Ectodermal cell (in vitro differentiated cells): ENCODE measurements around the gene LARGE1.

Experiments
- H3K27ac ChIP-seq: 2 replicates; pipeline ENCODE4 v1.7.0; 2013; ENCODE audit warnings: mild to moderate bottlenecking, low read depth, low read length; ENCODE audit not compliant: insufficient read depth, poor library complexity, severe bottlenecking
- H3K27me3 ChIP-seq: 2 replicates; pipeline ENCODE4 v1.7.0; 2013; ENCODE audit warnings: mild to moderate bottlenecking, low read length; ENCODE audit not compliant: insufficient read depth, control insufficient read depth, poor library complexity, severe bottlenecking
- H3K36me3 ChIP-seq: one replicate; pipeline ENCODE4 v1.7.0; 2013; ENCODE audit warnings: low read length; ENCODE audit not compliant: control insufficient read depth, insufficient read depth
- H3K4me1 ChIP-seq: one replicate; pipeline ENCODE4 v1.7.0; 2013; ENCODE audit warnings: low read length; ENCODE audit not compliant: control insufficient read depth, insufficient read depth
- H3K4me3 ChIP-seq: 2 replicates; pipeline ENCODE4 v1.7.0; 2013; ENCODE audit warnings: low read depth, low read length, control low read depth; ENCODE audit not compliant: insufficient read depth
- H3K9me3 ChIP-seq: 2 replicates; pipeline ENCODE4 v1.7.0; 2013; ENCODE audit warnings: mild to moderate bottlenecking, low read length, moderate library complexity; ENCODE audit not compliant: control insufficient read depth
- WGBS, 2 experiments: methylation state at CpG; one replicate each; pipeline ENCODE4 v1.1.7; 2013; ENCODE audit warnings: missing lambda C conversion rate in 2 of 2; 5-methylcytosine and 5-hydroxymethylcytosine counted together

LARGE1 gene

DNA sequence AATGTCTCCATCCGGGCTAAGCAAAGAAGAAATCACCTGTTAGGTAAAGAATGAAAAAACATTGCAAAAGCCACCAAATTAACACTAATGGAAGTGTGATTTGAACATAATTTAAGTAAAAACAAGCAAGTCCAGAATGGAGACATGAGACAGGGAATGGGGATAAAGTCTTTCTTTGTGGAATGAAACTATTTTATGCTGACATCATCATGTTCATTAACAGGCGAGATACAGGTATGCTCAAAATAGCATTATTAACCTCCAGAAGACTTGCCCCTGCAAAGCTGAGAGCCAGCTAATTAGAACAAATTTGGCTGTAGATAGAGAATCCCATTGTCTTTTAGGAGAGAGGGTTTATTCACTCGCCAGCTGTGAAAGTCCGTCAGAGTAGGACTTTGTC, 4.9 kb upstream of the LARGE1 start:
- 76 to 89% methylated on average over 3 to 4 of the region's 4 CpGs for WGBS, 2 experiments
- no peak overlapping the region for H3K27ac ChIP-seq
- H3K9me3 ChIP-seq = no peaks in the 10 kb centered on the region

DNA sequence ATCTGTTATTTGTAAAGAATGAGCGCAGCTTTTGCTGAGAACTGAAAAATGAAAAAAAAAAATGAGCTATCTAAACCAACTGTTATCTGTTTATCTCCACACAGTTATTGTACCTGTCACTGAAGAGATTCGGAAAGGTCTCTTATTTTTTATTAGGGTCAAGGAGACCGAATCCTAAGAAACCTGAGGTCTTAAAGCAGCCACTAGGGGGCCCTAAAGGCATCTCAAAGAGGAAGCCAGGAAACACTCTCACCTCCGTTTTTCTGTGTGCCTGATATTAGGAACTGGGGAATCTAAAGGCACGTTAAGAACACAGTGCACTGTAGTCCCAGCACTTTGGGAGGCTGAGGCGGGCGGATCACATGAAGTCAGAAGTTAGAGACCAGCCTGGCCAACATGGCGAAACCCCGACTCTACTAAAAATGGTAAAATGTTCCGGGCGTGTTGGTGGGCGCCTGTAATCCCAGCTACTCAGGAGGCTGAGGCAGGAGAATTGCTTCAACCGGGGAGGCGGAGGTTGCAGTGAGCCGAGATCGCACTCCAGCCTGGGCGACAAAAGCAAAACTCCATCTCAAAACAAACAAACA, 3.5 kb upstream of the LARGE1 start:
- WGBS, 2 experiments = 48 to 55% methylated on average over 14 to 17 of the region's 17 CpGs

More for the DNA sequence above, 4.9 kb upstream of the LARGE1 start:
- Histone ChIP-seq H3K36me3 (no peaks in the 10 kb centered on the region), H3K27me3 (peaks cover 5% of the 10 kb centered on the region), H3K4me3 (no peak overlapping the region), H3K4me1 (peaks cover 10% of the 10 kb centered on the region)

DNA sequence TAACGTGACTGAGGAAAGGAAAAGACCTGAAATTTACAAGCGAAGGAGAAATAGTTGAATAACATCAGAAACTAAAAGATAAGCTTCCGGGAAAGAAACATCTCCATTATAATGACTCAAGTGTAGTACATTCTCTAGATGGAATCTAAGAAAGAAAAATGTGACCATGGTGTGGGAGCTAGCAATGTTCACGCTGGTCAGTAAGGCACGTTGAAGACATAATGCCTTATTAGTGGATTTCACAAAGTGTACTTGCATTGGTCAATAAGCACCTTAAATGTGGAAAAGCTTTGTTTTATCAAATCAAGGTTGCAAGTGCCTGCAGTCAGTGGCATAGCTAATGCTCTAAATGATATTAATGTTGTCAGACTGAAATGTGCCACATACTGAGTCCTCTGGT, 2.8 kb upstream of the LARGE1 start:
- Histone ChIP-seq H3K27me3 (peaks cover 13% of the 10 kb centered on the region), H3K27ac (no peak overlapping the region), H3K4me3 (peak overlapping the region; percentile 65), H3K36me3 (no peaks in the 10 kb centered on the region), H3K9me3 (no peaks in the 10 kb centered on the region), H3K4me1 (peaks cover 19% of the 10 kb centered on the region)
- 0 to 1% methylated on average over 2 to 5 of the region's 5 CpGs for WGBS, 2 experiments

More for the DNA sequence above, 3.5 kb upstream of the LARGE1 start:
- Histone ChIP-seq H3K27me3 (peaks cover 13% of the 10 kb centered on the region), H3K4me1 (peaks cover 15% of the 10 kb centered on the region), H3K4me3 (no peak overlapping the region), H3K36me3 (no peaks in the 10 kb centered on the region), H3K9me3 (no peaks in the 10 kb centered on the region), H3K27ac (no peak overlapping the region)

DNA sequence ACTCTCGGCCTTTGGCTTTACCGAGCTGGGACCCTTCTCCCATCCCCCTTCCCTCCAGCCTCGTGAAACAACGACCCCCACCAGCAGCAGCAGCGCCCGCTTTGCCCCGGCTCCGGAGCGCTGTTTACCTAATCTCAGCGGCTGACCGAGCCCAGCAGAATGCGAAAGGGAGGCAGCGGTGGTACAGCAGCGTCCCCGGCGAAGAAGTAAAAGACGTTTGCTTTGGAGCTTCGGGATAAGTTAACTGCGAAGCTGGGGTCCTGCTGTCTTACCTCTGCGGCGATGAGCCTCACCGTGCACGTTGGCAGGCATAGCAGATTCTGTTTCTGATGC, 2.0 kb upstream of the LARGE1 start:
- H3K4me3 ChIP-seq = peak overlapping the region; percentile 65
- H3K9me3 ChIP-seq = no peaks in the 10 kb centered on the region
- H3K27me3 ChIP-seq = peaks cover 13% of the 10 kb centered on the region
- 0% methylated on average over 23 of the region's 23 CpGs for WGBS, 2 experiments
- no peaks in the 10 kb centered on the region for H3K36me3 ChIP-seq
- H3K27ac ChIP-seq = peak overlapping the region; percentile 58
- peaks cover 23% of the 10 kb centered on the region for H3K4me1 ChIP-seq

DNA sequence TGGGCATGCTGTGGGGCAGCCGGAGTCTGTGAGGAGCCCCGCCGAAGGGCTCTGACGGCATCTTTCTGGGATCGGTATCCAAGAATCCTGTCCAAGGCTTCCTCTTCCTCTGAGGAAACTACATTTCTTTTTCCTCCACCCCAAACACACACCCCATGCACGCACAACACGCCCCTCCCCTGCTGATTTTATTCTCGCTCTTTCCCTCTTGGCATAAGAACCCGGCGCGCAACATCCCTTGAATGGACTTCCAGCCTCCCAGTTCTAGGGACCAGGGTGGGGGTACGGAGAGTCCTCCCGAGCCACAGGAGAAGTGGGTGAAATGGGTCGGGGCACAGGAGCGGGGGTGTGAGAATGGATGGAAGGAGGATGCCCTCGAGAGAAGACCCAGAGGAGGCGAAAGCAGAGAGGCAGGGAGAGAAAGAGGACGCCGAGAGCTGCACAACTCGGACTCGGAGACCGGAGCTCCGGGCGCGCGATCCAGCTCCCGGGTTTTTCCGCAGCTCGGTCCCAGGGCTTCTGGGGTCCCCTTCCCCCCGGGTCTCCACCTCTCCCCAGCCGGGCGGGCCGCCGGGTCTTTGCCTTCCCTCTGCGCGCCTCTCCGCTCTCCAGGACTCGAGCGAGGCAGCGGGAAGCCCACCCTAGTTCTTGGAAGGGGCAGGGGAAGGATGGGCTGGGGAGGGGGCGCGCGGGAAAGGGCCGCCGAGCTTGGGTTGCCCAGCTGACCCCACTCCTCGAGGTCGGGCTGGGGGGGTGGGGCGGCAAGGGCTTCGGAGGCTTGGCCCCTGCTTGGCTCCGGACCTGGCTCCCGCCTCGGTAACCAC, 1.5 kb upstream of the LARGE1 start:
- Histone ChIP-seq H3K4me3 (peak overlapping the region; percentile 65), H3K9me3 (no peaks in the 10 kb centered on the region), H3K4me1 (peaks cover 23% of the 10 kb centered on the region), H3K36me3 (no peaks in the 10 kb centered on the region), H3K27me3 (peaks cover 13% of the 10 kb centered on the region), H3K27ac (peak overlapping the region; percentile 58)
- 0 to 1% methylated on average over 52 of the region's 52 CpGs for WGBS, 2 experiments

DNA sequence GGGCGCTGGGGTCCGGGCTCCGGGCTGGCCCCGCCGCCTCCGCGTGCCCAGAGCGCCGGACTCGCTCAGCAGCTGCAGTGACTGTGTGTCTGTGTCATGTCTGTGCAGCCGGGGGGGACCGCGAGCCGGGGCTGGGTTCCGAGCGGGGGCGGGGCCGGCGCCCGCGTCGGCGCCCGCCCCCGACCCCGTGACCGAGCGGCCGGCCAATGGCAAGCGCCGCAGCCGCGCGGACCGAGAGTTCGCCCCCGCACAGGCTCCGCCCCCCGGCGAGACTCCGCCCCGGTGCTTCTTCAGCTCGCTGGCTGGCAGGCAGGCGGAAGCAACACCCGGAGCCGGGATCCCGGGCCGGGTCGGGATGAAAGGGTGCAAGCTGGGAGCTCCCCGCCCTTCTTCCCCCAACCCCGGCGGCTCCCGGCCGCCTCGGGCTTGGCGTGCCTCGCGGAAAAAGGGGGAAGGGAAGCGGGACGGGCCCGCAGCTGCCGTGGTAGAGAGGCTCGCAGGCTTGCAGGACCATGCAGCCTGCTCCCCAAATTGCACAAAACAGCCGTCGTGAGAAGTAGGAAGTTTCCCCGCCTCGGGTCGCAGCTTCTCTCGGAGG, 750 bp upstream of the LARGE1 start:
- H3K36me3 ChIP-seq = no peaks in the 10 kb centered on the region
- H3K27me3 ChIP-seq = peaks cover 13% of the 10 kb centered on the region
- 0% methylated on average over 69 of the region's 69 CpGs for WGBS, 2 experiments
- no peaks in the 10 kb centered on the region for H3K9me3 ChIP-seq
- peaks cover 23% of the 10 kb centered on the region for H3K4me1 ChIP-seq
- peak overlapping the region; percentile 65 for H3K4me3 ChIP-seq
- peak overlapping the region; percentile 58 for H3K27ac ChIP-seq

DNA sequence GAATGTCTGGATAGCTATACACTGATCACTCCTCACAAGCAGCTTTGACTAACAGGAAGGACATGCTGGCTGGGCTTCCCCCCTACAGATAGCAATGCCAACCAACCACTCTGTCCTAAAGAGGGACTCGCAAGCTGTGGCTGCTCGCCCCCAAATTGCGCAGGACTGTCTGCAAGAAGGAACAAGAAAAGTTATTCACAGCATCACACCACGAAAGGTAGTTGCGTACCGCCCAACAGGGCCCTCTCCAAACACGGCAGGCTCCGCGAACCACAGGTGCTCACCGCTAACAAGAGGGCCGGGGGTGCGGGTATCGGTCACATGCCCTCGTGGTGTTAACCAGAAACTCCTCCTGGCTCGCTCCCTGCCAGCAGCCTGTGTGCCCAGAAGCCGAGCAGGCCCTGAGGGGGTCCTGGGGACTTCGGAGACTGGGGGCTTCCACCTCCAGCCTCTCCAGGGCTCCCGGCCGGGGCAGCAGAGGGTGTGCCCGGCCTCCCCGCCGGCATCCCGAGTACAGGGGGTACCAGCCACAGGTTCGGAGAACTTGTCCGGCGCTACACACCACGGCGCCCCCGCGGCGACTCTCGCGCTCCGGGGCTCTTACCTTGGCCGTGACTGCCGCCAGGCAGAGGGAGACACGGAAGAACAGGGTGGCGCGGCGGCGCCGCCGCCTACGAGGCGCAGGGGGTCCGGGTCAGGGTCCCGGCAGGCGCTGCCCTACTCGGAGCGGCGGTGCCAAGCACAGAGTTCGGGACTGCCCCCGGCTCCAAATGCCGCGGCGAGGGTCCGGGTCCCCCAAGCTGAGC, 682 bp downstream of the LARGE1 start:
- H3K27me3 ChIP-seq = peaks cover 13% of the 10 kb centered on the region
- no peaks in the 10 kb centered on the region for H3K36me3 ChIP-seq
- WGBS, 2 experiments = 0% methylated on average over 57 of the region's 57 CpGs
- H3K27ac ChIP-seq = no peak overlapping the region
- H3K4me1 ChIP-seq = peaks cover 23% of the 10 kb centered on the region
- peak overlapping the region; percentile 77 for H3K4me3 ChIP-seq
- no peaks in the 10 kb centered on the region for H3K9me3 ChIP-seq

DNA sequence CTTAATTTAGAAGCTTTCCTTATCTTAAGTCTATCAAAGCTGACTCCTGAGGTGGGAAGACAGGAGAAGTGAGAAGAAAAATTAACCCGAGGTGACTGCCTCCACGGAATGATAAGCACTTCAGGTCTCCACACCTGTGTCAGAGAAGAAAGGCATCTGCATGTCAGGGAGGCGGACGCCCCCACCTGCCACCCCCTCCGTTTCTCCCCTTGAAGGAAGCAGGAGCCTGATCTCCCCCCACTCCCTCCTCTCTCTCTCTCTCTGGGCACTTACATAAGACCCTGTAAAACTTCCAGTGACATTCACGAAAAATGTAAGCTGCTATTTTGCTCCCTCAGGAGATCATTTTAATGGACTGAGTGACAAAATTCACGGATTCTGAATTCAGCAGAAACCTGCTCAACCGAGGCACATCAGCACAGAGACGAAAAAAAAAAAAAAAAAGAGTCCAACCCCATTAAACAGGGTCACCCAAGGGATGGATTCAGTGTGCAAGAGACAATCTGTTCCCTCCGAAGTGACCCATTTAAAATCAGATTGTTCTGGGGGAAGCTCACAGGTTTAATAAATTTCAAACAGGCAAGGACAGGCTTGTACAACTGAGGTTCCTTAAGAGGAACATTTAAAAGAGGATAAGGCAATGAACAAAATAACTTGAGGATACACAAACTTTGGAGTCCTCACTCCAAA, 1.5 kb downstream of the LARGE1 start:
- Histone ChIP-seq H3K27me3 (peaks cover 13% of the 10 kb centered on the region), H3K27ac (no peak overlapping the region), H3K4me1 (peaks cover 29% of the 10 kb centered on the region), H3K9me3 (no peaks in the 10 kb centered on the region), H3K4me3 (peak overlapping the region; percentile 77), H3K36me3 (no peaks in the 10 kb centered on the region)
- WGBS, 2 experiments = 3 to 7% methylated on average over 10 of the region's 10 CpGs

DNA sequence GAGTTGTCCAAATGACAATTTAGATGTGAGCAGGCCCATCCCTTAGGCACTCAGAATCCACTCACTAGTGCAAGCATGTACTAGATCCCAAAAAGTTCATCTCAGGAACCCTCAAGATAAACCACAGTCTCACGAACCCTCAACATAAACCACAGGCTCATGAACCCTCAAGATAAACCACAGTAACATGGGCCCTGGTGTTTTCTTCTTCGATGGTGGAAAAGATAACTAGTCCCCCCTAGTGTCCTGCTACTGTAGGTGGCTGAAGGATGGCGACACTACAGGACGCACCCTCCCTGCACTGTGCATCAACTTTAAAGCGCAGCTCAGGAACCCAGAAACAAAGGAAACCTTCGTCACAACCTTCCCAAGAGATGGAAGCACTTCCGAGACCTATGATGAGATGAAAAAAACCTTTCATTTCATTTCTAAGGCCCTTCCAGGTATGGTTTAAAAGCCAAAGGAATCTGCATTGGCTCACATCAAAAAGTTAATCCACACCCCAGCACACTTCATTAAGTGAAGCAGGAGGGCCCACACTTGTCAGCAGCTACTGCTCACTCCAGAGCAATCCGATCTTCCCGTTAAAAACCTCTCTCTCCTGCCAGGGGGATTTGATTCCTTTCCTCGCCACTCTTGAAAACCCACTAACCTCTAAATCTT, 2.4 kb downstream of the LARGE1 start:
- no peaks in the 10 kb centered on the region for H3K9me3 ChIP-seq
- H3K27ac ChIP-seq = no peak overlapping the region
- no peaks in the 10 kb centered on the region for H3K36me3 ChIP-seq
- WGBS, 2 experiments = 18% methylated on average over 10 of the region's 10 CpGs
- H3K27me3 ChIP-seq = peaks cover 8% of the 10 kb centered on the region
- peaks cover 24% of the 10 kb centered on the region for H3K4me1 ChIP-seq
- H3K4me3 ChIP-seq = peak overlapping the region; percentile 77
